ENCODE measurements around the gene MPST. TPM values are rescaled to one million over a fixed set of nuclear protein-coding genes. Genes with fewer than 3 reads are reported as not detected.
"Not testable (repeated sequence)": the region's sequence is repeated elsewhere in the genome, so short reads cannot be mapped to it uniquely, and the experiment has no call there.

Gene MPST
- total RNA-seq, 1 experiment from 2014 or later: 38.3 TPM

- H3K9me3 ChIP-seq (replicated peaks): no peaks in the 10 kb centered on the region
- no peaks in the 10 kb centered on the region for H3K4me1 ChIP-seq (replicated peaks)
- H3K27ac ChIP-seq: no peak overlapping the region
- H3K36me3 ChIP-seq: no peaks in the 10 kb centered on the region
- DNase-seq (ENCODE audit: low read depth in 1 of 2, low spot score in 2 of 2): no peak
- no peak overlapping the region for H3K4me3 ChIP-seq
- H3K27me3 ChIP-seq (replicated peaks): peaks cover 24% of the 10 kb centered on the region
These were observed 51.2 kb downstream of the MPST start for GRCh38 chr22:37070744-37071143.

GRCh38 chr22:37071850-37072592, 52.5 kb downstream of the MPST start:
- DNase-seq (ENCODE audit: low read depth in 1 of 2, low spot score in 2 of 2); H3K9me3 ChIP-seq (replicated peaks); H3K27ac ChIP-seq; H3K4me3 ChIP-seq; H3K4me1 ChIP-seq (replicated peaks); H3K36me3 ChIP-seq: not testable (repeated sequence)
- peaks cover 34% of the 10 kb centered on the region for H3K27me3 ChIP-seq (replicated peaks)

- H3K4me1 ChIP-seq (replicated peaks): no peaks in the 10 kb centered on the region
- peaks cover 39% of the 10 kb centered on the region for H3K27me3 ChIP-seq (replicated peaks)
- H3K36me3 ChIP-seq: no peaks in the 10 kb centered on the region
- no peaks in the 10 kb centered on the region for H3K9me3 ChIP-seq (replicated peaks)
- no peak overlapping the region for H3K27ac ChIP-seq
- no peak for DNase-seq (ENCODE audit: low read depth in 1 of 2, low spot score in 2 of 2)
- H3K4me3 ChIP-seq: no peak overlapping the region
These were observed 53.1 kb downstream of the MPST start for GRCh38 chr22:37072673-37073072.

GRCh38 chr22:37074537-37074936, 55.0 kb downstream of the MPST start:
- Histone ChIP-seq H3K4me1 (replicated peaks) (no peaks in the 10 kb centered on the region), H3K9me3 (replicated peaks) (no peaks in the 10 kb centered on the region), H3K4me3 (no peak overlapping the region), H3K27me3 (replicated peaks) (peaks cover 34% of the 10 kb centered on the region), H3K36me3 (no peaks in the 10 kb centered on the region), H3K27ac (no peak overlapping the region)
- no peak for DNase-seq (ENCODE audit: low read depth in 1 of 2, low spot score in 2 of 2)

- Histone ChIP-seq H3K4me1 (replicated peaks) (no peaks in the 10 kb centered on the region), H3K9me3 (replicated peaks) (no peaks in the 10 kb centered on the region), H3K27ac (no peak overlapping the region), H3K4me3 (no peak overlapping the region), H3K36me3 (no peaks in the 10 kb centered on the region), H3K27me3 (replicated peaks) (peaks cover 33% of the 10 kb centered on the region)
- no peak for DNase-seq (ENCODE audit: low read depth in 1 of 2, low spot score in 2 of 2)
These were observed 55.5 kb downstream of the MPST start for GRCh38 chr22:37075046-37075445.

- DNase-seq (ENCODE audit: low read depth in 1 of 2, low spot score in 2 of 2): no peak
- Histone ChIP-seq H3K27ac (no peak overlapping the region), H3K4me3 (no peak overlapping the region), H3K36me3 (no peaks in the 10 kb centered on the region), H3K9me3 (replicated peaks) (no peaks in the 10 kb centered on the region), H3K4me1 (replicated peaks) (no peaks in the 10 kb centered on the region), H3K27me3 (replicated peaks) (peaks cover 33% of the 10 kb centered on the region)
These were observed 56.4 kb downstream of the MPST start for GRCh38 chr22:37075822-37076433.

GRCh38 chr22:37077802-37078448, 58.4 kb downstream of the MPST start:
- DNase-seq (ENCODE audit: low read depth in 1 of 2, low spot score in 2 of 2): peak in 1 of 2 experiments; percentile 20
- H3K4me3 ChIP-seq: no peak overlapping the region
- H3K36me3 ChIP-seq: no peaks in the 10 kb centered on the region
- H3K27me3 ChIP-seq (replicated peaks): peaks cover 36% of the 10 kb centered on the region
- no peaks in the 10 kb centered on the region for H3K4me1 ChIP-seq (replicated peaks)
- no peaks in the 10 kb centered on the region for H3K9me3 ChIP-seq (replicated peaks)
- H3K27ac ChIP-seq: no peak overlapping the region

- H3K4me3 ChIP-seq: no peak overlapping the region
- no peak for DNase-seq (ENCODE audit: low read depth in 1 of 2, low spot score in 2 of 2)
These were observed 59.6 kb downstream of the MPST start for GRCh38 chr22:37079158-37079557.

More at GRCh38 chr22:37079158-37079557, 59.6 kb downstream of the MPST start:
- Histone ChIP-seq H3K27me3 (replicated peaks) (peaks cover 36% of the 10 kb centered on the region), H3K27ac (no peak overlapping the region), H3K9me3 (replicated peaks) (no peaks in the 10 kb centered on the region), H3K4me1 (replicated peaks) (no peaks in the 10 kb centered on the region), H3K36me3 (no peaks in the 10 kb centered on the region)

Other genes with a start within 250 kb of the MPST start
- gene IFT27, start 243.6 kb upstream of the MPST start, total RNA-seq (2014; rRNA removed; shearing (Covaris generic)): 22.6 and 33.4 TPM in 2 replicates
- not detected in 2 replicates for gene PVALB, start 202.7 kb upstream of the MPST start, total RNA-seq (2014; rRNA removed; shearing (Covaris generic))
- gene NCF4, start 158.7 kb upstream of the MPST start, total RNA-seq (2014; rRNA removed; shearing (Covaris generic)): not detected in 2 replicates
- gene CSF2RB, start 106.1 kb upstream of the MPST start, total RNA-seq (2014; rRNA removed; shearing (Covaris generic)): 0.03 TPM in 1 of 2 replicates, not detected in the other
- 12.7 and 38.0 TPM in 2 replicates for gene TST, start 295 bp upstream of the MPST start, total RNA-seq (2014; rRNA removed; shearing (Covaris generic))
- gene KCTD17, start 32.0 kb downstream of the MPST start, total RNA-seq (2014; rRNA removed; shearing (Covaris generic)): 29.5 TPM in 2 replicates
- not detected in 2 replicates for gene TMPRSS6, start 90.0 kb downstream of the MPST start, total RNA-seq (2014; rRNA removed; shearing (Covaris generic))
- gene IL2RB, start 130.2 kb downstream of the MPST start, total RNA-seq (2014; rRNA removed; shearing (Covaris generic)): not detected in 2 replicates
- gene C1QTNF6, start 168.5 kb downstream of the MPST start, total RNA-seq (2014; rRNA removed; shearing (Covaris generic)): 3.4 and 4.7 TPM in 2 replicates
- not detected in 2 replicates for gene SSTR3, start 192.7 kb downstream of the MPST start, total RNA-seq (2014; rRNA removed; shearing (Covaris generic))
- gene RAC2, start 224.5 kb downstream of the MPST start, total RNA-seq (2014; rRNA removed; shearing (Covaris generic)): 2.0 and 2.1 TPM in 2 replicates